Trophoblast cell (in vitro differentiated cells and primary cell): ENCODE data around the gene NCAM2.

Experiments
- DNase-seq, 2 donors: peaks; one replicate each; pipeline ENCODE4 v3.0.0-alpha.2; 2016
- H2AFZ ChIP-seq: 2 replicates; pipeline ENCODE4 v1.6.1; 2013; ENCODE audit warnings: low read length, moderate library complexity, mild to moderate bottlenecking; ENCODE audit not compliant: insufficient read depth, poor library complexity
- H2AK5ac ChIP-seq: 2 replicates; pipeline ENCODE4 v1.6.1; 2013; ENCODE audit warnings: mild to moderate bottlenecking, low read length
- H2BK120ac ChIP-seq: 2 replicates; pipeline ENCODE4 v1.6.1; 2013; ENCODE audit warnings: low read length, mild to moderate bottlenecking, moderate library complexity; ENCODE audit not compliant: insufficient read depth, poor library complexity
- H2BK12ac ChIP-seq: 2 replicates; pipeline ENCODE4 v1.6.1; 2013; ENCODE audit warnings: mild to moderate bottlenecking, low read length, moderate library complexity
- H2BK5ac ChIP-seq: 2 replicates; pipeline ENCODE4 v1.6.1; 2013; ENCODE audit warnings: low read length, low read depth, moderate library complexity, mild to moderate bottlenecking; ENCODE audit not compliant: poor library complexity
- H3K14ac ChIP-seq: 2 replicates; pipeline ENCODE4 v1.6.1; 2013; ENCODE audit warnings: mild to moderate bottlenecking, low read length
- H3K18ac ChIP-seq: 2 replicates; pipeline ENCODE4 v1.6.1; 2013; ENCODE audit warnings: mild to moderate bottlenecking, low read length
- H3K23ac ChIP-seq: 2 replicates; pipeline ENCODE4 v1.6.1; 2013; ENCODE audit warnings: low read length
- H3K27ac ChIP-seq: 2 replicates; pipeline ENCODE4 v1.5.1; 2013; ENCODE audit warnings: low read depth, mild to moderate bottlenecking, inconsistent platforms, low read length, moderate library complexity
- H3K27me3 ChIP-seq: 2 replicates; pipeline ENCODE4 v1.6.1; 2013; ENCODE audit warnings: inconsistent platforms, mild to moderate bottlenecking, low read length, moderate library complexity; ENCODE audit not compliant: insufficient read depth
- H3K36me3 ChIP-seq, 2 experiments: 1 replicate in 1 of 2; 2 replicates in 1 of 2; pipeline ENCODE4 v1.6.1; 2013; ENCODE audit warnings: low read length in 2 of 2, mild to moderate bottlenecking in 2 of 2, moderate library complexity in 1 of 2; ENCODE audit not compliant: insufficient read depth in 2 of 2, control insufficient read depth in 1 of 2
- H3K4ac ChIP-seq: 2 replicates; pipeline ENCODE4 v1.6.1; 2013; ENCODE audit warnings: low read depth, mild to moderate bottlenecking, low read length, moderate library complexity
- H3K4me1 ChIP-seq, 2 experiments: 1 replicate in 1 of 2; 2 replicates in 1 of 2; pipeline ENCODE4 v1.6.1; 2013; ENCODE audit warnings: low read length in 2 of 2, mild to moderate bottlenecking in 2 of 2, moderate library complexity in 1 of 2; ENCODE audit not compliant: insufficient read depth in 2 of 2, control insufficient read depth in 1 of 2
- H3K4me2 ChIP-seq: 2 replicates; pipeline ENCODE4 v1.6.1; 2013; ENCODE audit warnings: inconsistent platforms, mild to moderate bottlenecking, low read length, moderate library complexity
- H3K4me3 ChIP-seq: 2 replicates; pipeline ENCODE4 v1.5.1; 2013; ENCODE audit warnings: mild to moderate bottlenecking, low read depth, low read length, inconsistent platforms
- H3K79me1 ChIP-seq: one replicate; pipeline ENCODE4 v1.6.1; 2013; ENCODE audit warnings: low read length
- H3K79me2 ChIP-seq: 2 replicates; pipeline ENCODE4 v1.6.1; 2013; ENCODE audit warnings: low read length, mild to moderate bottlenecking; ENCODE audit not compliant: control insufficient read depth, insufficient read depth, poor library complexity
- H3K9ac ChIP-seq: 2 replicates; pipeline ENCODE4 v1.6.1; 2013; ENCODE audit warnings: mild to moderate bottlenecking, low read length
- H3K9me3 ChIP-seq: 2 replicates; pipeline ENCODE4 v1.6.1; 2013; ENCODE audit warnings: low read depth, mild to moderate bottlenecking, control low read depth, inconsistent platforms, low read length; ENCODE audit not compliant: insufficient read depth
- H4K12ac ChIP-seq: 2 replicates; pipeline ENCODE4 v1.6.1; 2013; ENCODE audit warnings: low read depth, mild to moderate bottlenecking, low read length, moderate library complexity
- H4K8ac ChIP-seq: 2 replicates; pipeline ENCODE4 v1.6.1; 2013; ENCODE audit warnings: low read depth, mild to moderate bottlenecking, low read length, moderate library complexity
- H4K91ac ChIP-seq: one replicate; pipeline ENCODE4 v1.6.1; 2013; ENCODE audit warnings: low read depth, mild to moderate bottlenecking, low read length, moderate library complexity
- WGBS: extraction: QIAGEN DNeasy Blood & Tissue Kit; methylation state at CpG from one replicate; pipeline ENCODE4 v1.1.7; 2013; ENCODE audit warnings: missing lambda C conversion rate; ENCODE audit not compliant: insufficient read length, insufficient coverage; ENCODE audit errors: extremely low coverage; 5-methylcytosine and 5-hydroxymethylcytosine counted together

The NCAM2 gene

DNA sequence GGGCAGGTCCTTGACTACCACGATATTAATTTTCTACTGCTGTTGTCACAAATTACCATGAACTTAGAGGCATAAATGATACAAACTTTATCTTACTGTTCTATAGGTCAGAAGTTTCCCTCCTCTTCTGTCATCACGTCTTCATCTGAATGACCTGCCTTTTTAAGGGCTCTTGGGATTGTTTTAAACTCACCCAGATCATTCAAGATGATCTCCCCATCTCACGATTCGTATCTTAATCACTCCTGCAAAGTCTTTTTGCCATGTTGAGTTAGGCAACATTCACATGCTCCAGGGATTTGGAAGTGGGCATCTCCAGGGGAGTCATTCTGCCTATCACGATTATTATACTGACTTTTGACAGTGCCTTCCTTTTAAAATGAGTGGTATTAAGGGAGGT lies 32.1 kb downstream of the NCAM2 start:
- Histone ChIP-seq H3K36me3 (no peaks in the 10 kb centered on the region), H3K27me3 (no peaks in the 10 kb centered on the region), H2BK120ac (no peak overlapping the region), H3K79me2 (no peaks in the 10 kb centered on the region), H3K23ac (no peak overlapping the region), H4K12ac (no peak overlapping the region), H2AK5ac (no peak overlapping the region), H2BK12ac (no peak overlapping the region), H3K4me1 (no peaks in the 10 kb centered on the region), H3K79me1 (no peaks in the 10 kb centered on the region), H2AFZ (no peak overlapping the region), H3K18ac (no peak overlapping the region), H3K4me2 (no peak overlapping the region), H2BK5ac (no peak overlapping the region), H3K27ac (no peak overlapping the region), H3K14ac (no peak overlapping the region), H4K8ac (no peak overlapping the region), H4K91ac (no peak overlapping the region), H3K9ac (no peak overlapping the region), H3K4me3 (no peak overlapping the region), H3K9me3 (no peaks in the 10 kb centered on the region), H3K4ac (no peak overlapping the region)
- WGBS: no CpG with 5 or more reads among the region's 5 CpGs
- DNase-seq: no peak

DNA sequence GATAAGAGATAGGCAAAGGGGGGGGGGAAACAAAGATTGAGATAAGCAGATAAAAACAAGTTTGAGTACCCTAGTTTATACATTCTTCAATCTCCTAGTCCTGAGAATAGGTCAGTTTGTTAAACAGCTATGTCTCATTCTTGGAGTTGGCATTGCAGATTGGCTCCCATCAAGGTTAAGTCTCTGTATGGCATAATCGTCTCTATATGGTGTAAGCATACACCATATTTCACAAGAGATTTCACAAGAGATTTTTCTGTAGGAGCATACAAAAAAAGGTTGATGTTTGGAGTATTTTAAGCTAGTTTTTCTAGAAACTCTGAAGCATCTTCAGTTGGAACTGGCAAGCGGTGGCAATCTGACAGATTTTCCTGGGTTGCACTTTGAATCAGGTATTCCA lies 35.8 kb downstream of the NCAM2 start:
- Histone ChIP-seq H3K4me2 (no peak overlapping the region), H4K8ac (no peak overlapping the region), H4K12ac (no peak overlapping the region), H2BK12ac (no peak overlapping the region), H4K91ac (no peak overlapping the region), H2BK120ac (no peak overlapping the region), H3K79me2 (no peaks in the 10 kb centered on the region), H3K4ac (no peak overlapping the region), H2AK5ac (no peak overlapping the region), H2AFZ (no peak overlapping the region), H3K9ac (no peak overlapping the region), H3K4me3 (no peak overlapping the region), H3K79me1 (no peaks in the 10 kb centered on the region), H2BK5ac (no peak overlapping the region), H3K27ac (no peak overlapping the region), H3K27me3 (no peaks in the 10 kb centered on the region), H3K36me3 (no peaks in the 10 kb centered on the region), H3K18ac (no peak overlapping the region), H3K23ac (no peak overlapping the region), H3K9me3 (no peaks in the 10 kb centered on the region), H3K4me1 (no peaks in the 10 kb centered on the region), H3K14ac (no peak overlapping the region)
- DNase-seq: no peak
- WGBS: no CpG with 5 or more reads among the region's 2 CpGs

DNA sequence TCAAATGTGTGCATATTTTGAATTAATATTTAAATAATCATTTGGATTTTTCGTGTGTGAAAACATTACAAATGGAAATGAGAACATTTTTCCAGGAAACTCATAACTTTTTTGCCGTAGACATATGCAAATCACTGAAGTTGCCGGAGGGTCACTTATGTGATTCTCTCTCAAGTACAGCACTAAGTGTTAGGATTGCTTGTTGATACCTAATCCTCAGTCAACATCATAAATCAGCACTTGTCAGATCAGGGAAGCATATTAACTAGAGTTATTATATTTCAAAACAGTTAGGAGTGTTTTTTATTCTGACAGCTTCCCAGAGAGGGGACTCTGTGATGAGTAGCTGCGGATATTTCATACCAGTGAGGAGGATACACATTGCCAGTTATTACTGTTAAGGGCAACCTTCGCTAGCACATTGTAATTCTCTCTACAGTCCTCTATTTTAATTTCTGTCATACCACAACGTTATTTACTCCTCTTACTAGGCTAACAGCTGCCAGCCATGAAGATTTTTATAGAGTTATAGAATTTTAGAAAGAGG lies 41.5 kb downstream of the NCAM2 start:
- Histone ChIP-seq H2AK5ac (no peak overlapping the region), H3K9me3 (no peaks in the 10 kb centered on the region), H3K23ac (no peak overlapping the region), H3K4me2 (no peak overlapping the region), H3K4me1 (no peaks in the 10 kb centered on the region), H3K79me1 (no peaks in the 10 kb centered on the region), H3K9ac (no peak overlapping the region), H2BK12ac (no peak overlapping the region), H3K36me3 (no peaks in the 10 kb centered on the region), H3K18ac (no peak overlapping the region), H2BK5ac (no peak overlapping the region), H3K14ac (no peak overlapping the region), H3K27ac (no peak overlapping the region), H2AFZ (no peak overlapping the region), H4K12ac (no peak overlapping the region), H3K4me3 (no peak overlapping the region), H4K8ac (no peak overlapping the region), H3K27me3 (no peaks in the 10 kb centered on the region), H3K79me2 (no peaks in the 10 kb centered on the region), H3K4ac (no peak overlapping the region), H2BK120ac (no peak overlapping the region), H4K91ac (no peak overlapping the region)
- no CpG with 5 or more reads among the region's 6 CpGs for WGBS
- no peak for DNase-seq

DNA sequence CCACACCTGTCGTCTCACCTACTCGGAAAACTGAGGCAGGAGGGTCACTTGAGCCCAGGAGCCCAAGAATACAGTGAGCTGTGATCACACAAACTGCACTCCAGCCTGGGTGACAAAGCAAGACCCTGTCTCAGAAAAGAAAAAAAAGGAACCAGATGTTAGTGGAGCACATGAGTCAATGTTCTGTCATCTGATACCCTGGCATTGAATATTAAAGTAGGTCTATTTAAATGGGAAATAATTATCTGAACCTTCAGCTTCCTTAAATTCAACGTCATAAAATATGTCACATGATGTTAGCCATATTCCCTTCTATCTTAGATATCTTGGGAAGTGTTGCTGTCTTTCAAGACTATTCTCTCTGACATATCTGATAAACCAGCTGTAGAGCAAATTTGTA lies 47.3 kb downstream of the NCAM2 start:
- no peak overlapping the region for H3K27ac ChIP-seq
- no peak overlapping the region for H4K8ac ChIP-seq
- no peak overlapping the region for H2AFZ ChIP-seq
- H2AK5ac ChIP-seq: no peak overlapping the region
- no peak overlapping the region for H2BK12ac ChIP-seq
- no peak overlapping the region for H4K12ac ChIP-seq
- H3K4me2 ChIP-seq: no peak overlapping the region
- H2BK120ac ChIP-seq: no peak overlapping the region
- H3K18ac ChIP-seq: no peak overlapping the region
- no peak overlapping the region for H3K4me3 ChIP-seq
- H3K4ac ChIP-seq: no peak overlapping the region
- no peak overlapping the region for H3K23ac ChIP-seq
- no peak for DNase-seq
- no peaks in the 10 kb centered on the region for H3K9me3 ChIP-seq
- H3K4me1 ChIP-seq: no peaks in the 10 kb centered on the region
- H3K14ac ChIP-seq: no peak overlapping the region
- WGBS: no CpG with 5 or more reads among the region's 3 CpGs
- H4K91ac ChIP-seq: no peak overlapping the region
- H3K27me3 ChIP-seq: no peaks in the 10 kb centered on the region
- no peak overlapping the region for H2BK5ac ChIP-seq
- H3K36me3 ChIP-seq: no peaks in the 10 kb centered on the region
- H3K79me1 ChIP-seq: no peaks in the 10 kb centered on the region
- no peaks in the 10 kb centered on the region for H3K79me2 ChIP-seq
- no peak overlapping the region for H3K9ac ChIP-seq
